ENCODE data around the gene MYORG. TPM values are rescaled to one million over a fixed set of nuclear protein-coding genes. Genes with fewer than 3 reads are reported as not detected.
A peak's percentile ranks its signal among the peaks of the same experiment; 100 is the strongest.

The MYORG gene
- total and polyA plus RNA-seq, 9 of the 15 experiments (the other 6 are each of a cell fraction or from before 2014, with no cell fraction given): 0.06 to 0.82 (median 0.18) TPM

DNA sequence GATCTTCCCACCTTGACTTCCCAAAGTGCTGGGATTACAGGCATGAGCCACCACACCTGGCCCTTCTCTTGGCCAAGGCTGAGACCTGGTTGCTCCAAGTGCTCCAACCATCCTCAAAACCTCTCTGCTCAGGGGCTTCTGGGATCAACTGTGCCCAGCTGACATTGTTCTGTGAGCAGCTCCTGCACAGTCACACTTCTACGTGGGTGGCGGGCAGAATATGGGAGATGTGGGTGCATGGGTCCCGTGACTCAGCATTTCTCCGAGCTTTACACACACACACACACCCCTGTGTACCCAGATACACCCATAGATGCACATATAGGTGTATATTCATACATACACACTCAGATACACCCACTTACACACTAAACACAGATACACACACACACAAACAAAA is 10.5 kb upstream of the MYORG start:
- in situ Hi-C loops (cut with MboI): no loop called here
- no peak for FAIRE-seq
- TF ChIP-seq ETV1 (tag; conservative IDR thresholded peaks at IDR 0.05; ENCODE audit: low read depth) (no peak), NR2C1 (IDR thresholded peaks at IDR 0.05) (no peak), NR2C1 (tag; IDR thresholded peaks at IDR 0.05) (no peak), NFE2L1 (tag; IDR thresholded peaks at IDR 0.05; ENCODE audit: borderline replicate concordance, low read depth) (peak; percentile 48), MAFK (IDR thresholded peaks at IDR 0.05; ENCODE audit: low read length) (peak; percentile 26; the same call in 1 of the 2 replicates), NFE2 (IDR thresholded peaks at IDR 0.05; ENCODE audit: low read depth) (peak; percentile 77), TAF15 (IDR thresholded peaks at IDR 0.05; ENCODE audit: low read depth, low read length) (no peak), NCOR1 (IDR thresholded peaks at IDR 0.05) (no peak), ZNF274 (IDR thresholded peaks at IDR 0.05; ENCODE audit: borderline replicate concordance, low read depth, low read length) (no peak), MEF2D (tag; conservative IDR thresholded peaks at IDR 0.05; ENCODE audit: low read depth) (no peak), MAFG (tag; conservative IDR thresholded peaks at IDR 0.05) (peak; percentile 79), ARID2 (IDR thresholded peaks at IDR 0.05) (no peak), EGR1 (conservative IDR thresholded peaks at IDR 0.05) (peak; percentile 56), MAFF (IDR thresholded peaks at IDR 0.05; ENCODE audit: low read length) (peak; percentile 42; the same call in 1 of the 2 replicates), OTX1 (CRISPR knock-in tag; IDR thresholded peaks at IDR 0.05) (no peak), C11orf30 (IDR thresholded peaks at IDR 0.05; ENCODE audit: low read depth) (peak; percentile 57; the same call in 1 of the 2 replicates), SOX6 (IDR thresholded peaks at IDR 0.05) (no peak), ATF7 (IDR thresholded peaks at IDR 0.05) (no peak), POLR2G (IDR thresholded peaks at IDR 0.05; ENCODE audit: low read depth, low read length) (no peak), HMG20A (CRISPR knock-in tag; conservative IDR thresholded peaks at IDR 0.05) (no peak), THRAP3 (IDR thresholded peaks at IDR 0.05; ENCODE audit: borderline replicate concordance) (no peak), FOXJ3 (CRISPR knock-in tag; IDR thresholded peaks at IDR 0.05) (no peak), ZNF589 (CRISPR knock-in tag; IDR thresholded peaks at IDR 0.05; ENCODE audit: low read depth) (no peak), GATAD2A (IDR thresholded peaks at IDR 0.05) (no peak)
- TF ChIP-seq, protein P1, sequence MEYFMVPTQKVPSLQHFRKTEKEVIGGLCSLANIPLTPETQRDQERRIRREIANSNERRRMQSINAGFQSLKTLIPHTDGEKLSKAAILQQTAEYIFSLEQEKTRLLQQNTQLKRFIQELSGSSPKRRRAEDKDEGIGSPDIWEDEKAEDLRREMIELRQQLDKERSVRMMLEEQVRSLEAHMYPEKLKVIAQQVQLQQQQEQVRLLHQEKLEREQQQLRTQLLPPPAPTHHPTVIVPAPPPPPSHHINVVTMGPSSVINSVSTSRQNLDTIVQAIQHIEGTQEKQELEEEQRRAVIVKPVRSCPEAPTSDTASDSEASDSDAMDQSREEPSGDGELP (CRISPR knock-in tag; IDR thresholded peaks at IDR 0.05; ENCODE audit: borderline replicate concordance): no peak
- TF ChIP-seq, protein P2, sequence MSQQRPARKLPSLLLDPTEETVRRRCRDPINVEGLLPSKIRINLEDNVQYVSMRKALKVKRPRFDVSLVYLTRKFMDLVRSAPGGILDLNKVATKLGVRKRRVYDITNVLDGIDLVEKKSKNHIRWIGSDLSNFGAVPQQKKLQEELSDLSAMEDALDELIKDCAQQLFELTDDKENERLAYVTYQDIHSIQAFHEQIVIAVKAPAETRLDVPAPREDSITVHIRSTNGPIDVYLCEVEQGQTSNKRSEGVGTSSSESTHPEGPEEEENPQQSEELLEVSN (IDR thresholded peaks at IDR 0.05; ENCODE audit: borderline replicate concordance in 1 of 2, extremely low read depth in 1 of 2, insufficient read depth in 1 of 2, insufficient read length in 1 of 2, low read depth in 1 of 2, low read length in 1 of 2, poor library complexity in 1 of 2, severe bottlenecking in 1 of 2): no peak

More for the DNA sequence above, 10.5 kb upstream of the MYORG start:
- 21% methylated on average over 4 of the region's 4 CpGs for WGBS (ENCODE audit: insufficient coverage, low coverage, missing lambda C conversion rate)
- H4K20me1 ChIP-seq (replicated peaks; ENCODE audit: control insufficient read depth, insufficient read depth, low read length): no peaks in the 10 kb centered on the region
- CTCF ChIA-PET (ENCODE audit: low intra/inter-chr PET ratio): no interaction called here
- peak in 1 of 4 experiments; percentile 11 for DNase-seq (ENCODE audit: extremely low read depth in 1 of 4, low spot score in 3 of 4)
- no peak overlapping the region for H3K9ac ChIP-seq (ENCODE audit: insufficient read depth in 1 of 2, low read depth in 2 of 2, low read length in 2 of 2)
- no peak overlapping the region for H3K4me3 ChIP-seq
- no peaks in the 10 kb centered on the region for H3K9me3 ChIP-seq (replicated peaks; ENCODE audit: control insufficient read depth, insufficient read depth, low read depth, low read length)
- no peaks in the 10 kb centered on the region for H3K27me3 ChIP-seq (ENCODE audit: control insufficient read depth in 2 of 2, insufficient read depth in 2 of 2, low read length in 2 of 2)
- intact Hi-C loops (cut with micrococcal nuclease): no loop called here
- H3K36me3 ChIP-seq (ENCODE audit: control insufficient read depth, insufficient read depth, low read length): no peaks in the 10 kb centered on the region
- no peak overlapping the region for H2AFZ ChIP-seq (ENCODE audit: low read depth, low read length)
- H3K4me1 ChIP-seq (replicated peaks in 1 of 2; ENCODE audit: control insufficient read depth in 2 of 2, insufficient read depth in 2 of 2, low read length in 2 of 2): peaks cover 0 to 4% of the 10 kb centered on the region in 2 experiments; a peak in 2 of 5 replicates
- no peaks in the 10 kb centered on the region for H3K9me1 ChIP-seq (ENCODE audit: control insufficient read depth, insufficient read depth, low read length)
- ATAC-seq: no peak
- H3K4me2 ChIP-seq (ENCODE audit: insufficient read depth, low read length): no peak overlapping the region
- H3K27ac ChIP-seq (ENCODE audit: extremely low read depth, low read depth, low read length): no peak overlapping the region
- H3K79me2 ChIP-seq (ENCODE audit: control insufficient read depth, insufficient read depth, low read length): no peaks in the 10 kb centered on the region
- no TSS peak for BruUV-seq (replicated peaks)
- POLR2A ChIA-PET: no interaction called here

Measured in K562 (cell line).